GM04503 (cell line): ENCODE results near the gene HES2.
"Not testable (repeated sequence)": the region's sequence is repeated elsewhere in the genome, so short reads cannot be mapped to it uniquely, and the experiment has no call there.

Experiments used
- DNase-seq: peaks from one replicate; pipeline ENCODE4 v3.0.0-alpha.2; 2012; ENCODE audit warnings: low read depth

HES2 gene

GRCh38 chr1:6454856-6455751, 35.4 kb upstream of the HES2 start:
- DNase-seq = no peak

DNA sequence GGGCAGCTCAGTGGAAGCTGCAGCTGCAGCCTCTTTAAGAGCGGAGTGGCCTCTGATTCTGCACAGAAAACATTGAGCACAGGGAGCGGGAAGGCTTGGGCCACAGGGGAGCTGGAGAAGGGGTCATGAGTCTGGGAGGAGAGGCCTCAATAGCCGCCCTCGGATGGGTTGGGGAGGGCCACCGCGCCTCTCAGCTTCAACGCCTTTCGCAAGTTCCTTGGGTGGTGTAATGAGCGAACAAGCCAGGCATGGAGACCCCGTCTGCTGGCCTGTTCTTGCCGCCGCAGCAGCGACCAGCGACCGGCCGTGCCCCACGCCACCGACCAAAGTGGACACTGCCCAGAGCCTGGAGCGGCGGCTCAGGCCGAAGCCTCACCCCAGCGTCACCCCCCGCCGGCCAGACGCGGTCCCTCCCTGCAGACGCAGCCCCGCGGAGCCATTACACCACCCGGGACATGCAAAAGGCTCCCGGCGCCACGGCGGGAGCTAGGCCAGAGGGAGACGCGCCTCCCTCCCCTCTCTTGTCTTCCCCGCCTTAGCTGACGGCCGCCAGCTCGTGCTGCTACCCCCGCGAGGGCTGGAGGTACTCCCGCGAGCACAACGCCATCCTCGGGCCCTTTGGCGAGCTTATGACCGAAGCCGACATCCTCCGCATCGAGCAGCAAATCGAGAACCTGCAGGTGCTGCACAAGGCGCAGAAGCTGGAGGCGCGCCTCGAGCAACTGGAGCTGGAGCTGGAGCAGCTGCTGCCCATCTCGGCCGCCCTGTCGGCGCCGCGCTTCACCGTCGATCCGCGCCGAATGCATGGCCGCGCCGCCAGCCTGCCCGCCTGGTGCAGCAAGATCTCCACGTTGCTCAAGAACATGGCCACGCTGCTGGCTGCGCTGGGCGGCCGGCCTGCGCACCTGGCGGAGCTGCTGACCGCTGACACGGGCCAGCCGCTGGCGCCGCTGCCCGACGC, 34.5 kb upstream of the HES2 start:
- not testable (repeated sequence) for DNase-seq

- DNase-seq = no peak
Measured at GRCh38 chr1:6450943-6451373, 31.2 kb upstream of the HES2 start.

DNA sequence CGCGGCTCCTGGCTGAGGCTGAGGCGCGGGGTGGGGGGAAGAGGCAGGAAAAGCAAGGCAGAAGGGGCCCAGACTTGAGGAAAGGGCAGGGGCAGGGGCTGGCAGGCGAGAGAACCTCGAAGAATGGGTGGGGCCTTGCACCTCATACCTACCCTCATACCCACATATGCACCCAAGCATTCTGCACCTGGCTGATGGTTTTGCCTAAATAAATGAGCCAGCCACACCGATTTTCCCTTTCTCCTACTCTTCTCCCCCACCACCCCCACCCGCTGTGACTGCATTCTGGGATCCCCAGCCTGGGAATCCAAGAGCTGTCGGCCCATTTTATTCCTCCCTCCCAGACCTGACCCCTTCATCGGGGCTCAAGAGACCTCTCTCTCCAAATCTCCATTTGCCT, 30.8 kb upstream of the HES2 start:
- DNase-seq = not testable (repeated sequence)

DNA sequence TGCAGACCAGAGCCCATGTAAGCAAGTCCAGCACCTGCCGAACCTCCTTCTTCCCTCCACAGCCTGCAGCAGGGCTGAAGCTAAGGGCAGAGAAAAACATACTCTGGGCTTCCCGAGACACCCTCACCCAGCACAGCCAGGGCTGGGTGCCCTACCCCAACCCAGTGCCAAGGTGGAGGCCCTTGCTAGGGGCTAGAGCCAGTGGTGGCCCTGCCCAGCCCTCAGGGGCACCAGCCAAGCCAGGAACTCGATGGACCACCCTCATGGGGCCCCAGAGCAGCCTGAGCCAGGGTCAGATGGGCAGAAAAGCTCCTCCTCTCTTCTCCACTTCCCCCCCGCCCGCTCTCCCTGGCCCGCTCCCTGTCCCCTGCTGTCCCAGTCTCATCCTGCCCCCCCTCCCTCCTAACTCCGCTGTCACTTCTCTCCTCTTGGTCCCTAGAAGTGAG, 30.3 kb upstream of the HES2 start:
- no peak for DNase-seq

DNA sequence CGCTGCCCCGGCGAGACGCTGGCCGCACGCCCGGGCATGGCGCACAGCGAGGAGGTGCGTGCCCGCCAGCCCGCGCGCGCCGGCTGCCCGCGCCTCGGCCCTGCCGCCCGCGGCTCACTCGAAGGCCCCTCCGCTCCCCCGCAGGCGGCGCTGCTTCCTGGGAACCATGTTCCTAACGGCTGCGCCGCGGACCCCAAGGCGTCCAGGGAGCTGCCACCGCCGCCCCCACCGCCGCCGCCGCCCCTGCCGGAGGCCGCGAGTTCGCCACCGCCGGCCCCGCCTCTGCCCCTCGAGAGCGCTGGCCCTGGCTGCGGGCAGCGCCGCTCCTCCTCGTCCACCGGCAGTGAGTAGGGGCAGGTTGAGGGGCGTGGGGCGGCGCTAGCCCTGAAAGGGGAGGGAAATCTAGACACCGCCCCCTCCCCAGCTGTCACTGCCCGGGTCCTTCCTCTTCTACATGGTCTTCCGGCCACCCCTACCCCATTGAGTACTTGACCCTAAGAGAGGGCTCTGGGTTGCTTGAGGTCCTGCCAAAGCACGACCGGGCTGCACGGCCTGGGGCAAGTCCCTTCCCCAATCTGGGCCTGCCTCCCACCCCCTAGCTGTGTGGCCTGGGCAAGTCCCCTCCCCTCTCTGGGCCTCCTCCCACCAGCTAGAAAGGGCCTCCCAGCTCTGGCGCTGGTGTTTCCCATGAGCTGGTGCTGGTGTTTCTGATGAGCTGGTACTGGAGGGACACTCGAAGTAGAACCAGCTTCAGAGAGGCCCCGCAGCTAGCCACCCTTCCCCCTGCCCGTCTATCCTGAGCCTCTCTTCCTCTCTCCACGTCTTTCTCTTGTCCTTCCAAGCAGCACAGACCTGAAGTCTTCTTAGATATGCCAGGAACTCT, 29.3 kb upstream of the HES2 start:
- no peak for DNase-seq

GRCh38 chr1:6447818-6448748, 28.4 kb upstream of the HES2 start:
- DNase-seq = no peak

- DNase-seq = no peak
Measured at GRCh38 chr1:6447016-6447817, 27.5 kb upstream of the HES2 start.

DNA sequence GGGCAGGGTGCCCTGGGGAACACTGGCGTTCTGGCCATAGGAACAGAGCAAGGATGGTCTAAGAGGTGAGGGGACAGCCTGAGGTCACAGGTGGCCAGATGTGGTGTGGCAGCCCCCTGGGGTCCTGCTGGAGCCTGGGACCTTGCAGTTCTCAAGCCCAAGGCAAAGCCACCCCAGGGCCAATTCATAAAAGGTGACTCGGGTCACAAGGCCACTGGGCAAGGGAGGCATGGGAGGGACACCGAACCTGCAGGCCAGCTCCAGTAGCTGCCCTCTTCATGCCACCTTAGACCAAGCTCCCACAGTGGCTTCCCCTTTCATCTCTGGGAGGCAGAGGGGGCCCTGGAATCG, 26.9 kb upstream of the HES2 start:
- DNase-seq = no peak

GRCh38 chr1:6445929-6446328, 26.2 kb upstream of the HES2 start:
- DNase-seq = not testable (repeated sequence)

DNA sequence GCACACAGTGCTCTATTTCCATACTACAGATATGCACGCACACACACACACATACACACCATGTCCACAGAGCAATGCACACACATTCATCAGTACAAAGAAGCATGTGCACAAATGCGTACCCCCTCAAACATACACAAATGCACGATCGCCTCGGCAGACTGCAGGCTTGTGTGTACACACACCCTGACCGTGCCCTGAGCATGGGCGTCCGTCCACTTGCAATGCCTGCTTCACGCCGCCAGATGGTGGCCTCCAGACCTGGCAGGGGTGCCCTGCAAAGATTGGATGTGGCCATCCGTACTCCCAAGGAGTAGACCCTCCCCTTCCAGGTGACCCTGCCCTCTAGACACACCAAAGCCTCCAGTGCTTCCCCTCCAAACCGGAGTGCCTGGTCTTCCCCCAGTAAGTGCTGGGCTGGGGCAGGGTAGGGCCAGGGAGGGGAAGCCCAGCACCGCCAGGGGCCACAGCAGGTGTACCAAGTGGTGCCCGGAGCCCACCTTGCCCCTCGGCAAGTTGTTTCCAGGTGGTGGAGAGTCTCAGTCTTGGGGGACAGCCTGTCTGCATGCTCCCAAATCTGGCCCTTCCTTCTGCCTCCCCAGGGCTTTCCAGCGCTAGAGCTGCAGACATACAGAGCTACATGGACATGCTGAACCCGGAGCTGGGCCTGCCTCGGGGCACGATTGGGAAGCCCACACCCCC, 25.5 kb upstream of the HES2 start:
- no peak for DNase-seq

DNA sequence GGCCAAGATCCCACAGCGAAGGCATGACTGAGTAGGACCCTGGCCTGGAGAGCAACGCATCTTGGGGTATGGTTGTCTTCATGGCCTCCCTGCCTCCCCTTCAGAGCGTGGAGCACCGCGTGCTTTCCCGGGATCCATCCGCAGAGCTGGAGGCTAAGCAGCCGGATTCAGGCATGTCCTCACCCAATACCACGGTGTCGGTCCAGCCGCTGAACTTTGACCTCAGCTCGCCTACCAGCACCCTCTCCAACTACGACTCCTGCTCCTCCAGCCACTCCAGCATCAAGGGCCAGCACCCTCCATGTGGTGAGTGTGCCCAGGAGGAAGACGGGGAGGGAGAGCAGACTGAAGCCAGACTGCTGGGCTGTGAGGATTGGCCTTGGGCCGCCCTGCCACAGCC, 24.7 kb upstream of the HES2 start:
- DNase-seq = no peak

DNA sequence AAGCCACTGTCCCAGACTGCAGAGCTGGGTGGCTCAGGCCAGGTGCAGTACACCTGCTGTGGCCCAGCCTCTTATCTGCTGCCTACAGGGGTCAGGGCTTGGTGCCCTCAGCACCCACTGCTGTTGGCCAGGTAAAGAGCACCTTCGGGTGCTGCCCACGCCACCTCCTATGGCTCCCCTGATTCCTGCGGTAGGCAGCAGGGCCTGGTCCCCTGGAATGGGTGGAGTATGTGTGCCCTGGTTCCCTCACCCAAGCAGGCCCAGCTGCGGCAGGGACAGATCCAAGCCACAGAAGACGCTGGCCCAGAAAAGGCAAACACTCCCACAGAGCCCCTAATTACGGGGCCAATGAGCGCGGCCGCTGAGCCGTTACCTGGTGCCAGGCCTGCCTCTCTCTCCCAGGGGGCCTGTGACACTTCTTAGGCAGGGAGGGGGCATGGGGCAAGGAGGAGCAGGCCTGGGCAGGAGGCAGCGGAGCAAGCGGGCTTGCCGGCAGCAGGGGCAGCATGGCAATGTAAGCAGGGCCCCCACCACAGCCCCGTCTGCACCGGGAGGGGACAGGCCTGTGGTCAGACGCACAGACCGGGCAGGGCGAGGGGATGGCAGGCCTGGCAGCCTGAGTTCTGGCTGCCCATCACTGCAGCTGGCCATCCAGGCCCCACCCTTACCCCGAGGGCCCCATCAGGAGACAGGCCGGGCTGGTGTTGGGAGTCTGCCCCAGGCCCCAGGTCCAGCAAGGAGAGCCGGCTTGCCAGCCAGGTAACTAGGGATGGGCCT, 23.8 kb upstream of the HES2 start:
- DNase-seq = no peak

DNA sequence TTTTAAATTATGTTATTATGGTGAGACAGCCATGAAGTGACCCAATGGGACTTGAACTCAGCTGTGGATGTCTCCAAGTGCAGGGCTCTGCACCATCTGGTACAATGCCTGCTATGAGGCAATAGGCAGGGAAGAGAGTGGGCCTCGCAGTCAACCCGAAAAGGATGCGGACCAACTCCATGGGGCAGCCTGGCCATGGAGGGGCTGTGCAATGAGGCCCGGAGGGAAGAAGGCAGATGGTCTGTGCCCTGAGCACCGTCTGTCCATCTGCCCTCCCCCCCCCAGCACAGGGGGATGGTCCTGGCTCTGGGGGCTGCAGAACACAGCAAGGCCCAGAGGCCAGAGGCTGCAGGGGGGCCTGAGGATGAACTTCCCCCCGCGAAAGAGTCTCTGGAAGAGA, 21.9 kb upstream of the HES2 start:
- no peak for DNase-seq

- DNase-seq = no peak
Measured at GRCh38 chr1:6440198-6441126, 20.7 kb upstream of the HES2 start.

GRCh38 chr1:6438047-6438525, 18.4 kb upstream of the HES2 start:
- DNase-seq = no peak
